Activated CD4-positive, alpha-beta memory T cell treated with anti-CD3 and anti-CD28 coated beads for 36 hours (primary cell): Measurements from ENCODE around the gene ALDOC. TPM values are rescaled to one million over a fixed set of nuclear protein-coding genes. Genes with fewer than 3 reads are reported as not detected.

Source experiments
- CTCF ChIA-PET: fragments of 350-600 bp; sonication (Branson Sonifier 250); formaldehyde crosslinking; loops from one replicate; lab custom pipeline; 2021; ENCODE audit warnings: antibody characterized with exemption, inconsistent platforms; lab: Charles Lee
- POLR2A ChIA-PET: fragments of 350-600 bp; sonication (Branson Sonifier 250); formaldehyde crosslinking; loops from one replicate; lab custom pipeline; 2021; ENCODE audit warnings: antibody characterized with exemption; lab: Charles Lee
- DNase-seq: peaks from one replicate; pipeline ENCODE4 v3.0.0-alpha.2; 2020
- H3K27ac Mint-ChIP-seq: one replicate; pipeline ENCODE4 v1.8.0; 2021; ENCODE audit warnings: mixed read lengths
- H3K27me3 Mint-ChIP-seq: one replicate; pipeline ENCODE4 v1.8.0; 2021; ENCODE audit warnings: mixed read lengths
- H3K36me3 Mint-ChIP-seq: one replicate; pipeline ENCODE4 v1.8.0; 2021; ENCODE audit warnings: mixed read lengths
- H3K4me1 Mint-ChIP-seq: one replicate; pipeline ENCODE4 v1.8.0; 2021; ENCODE audit warnings: low read depth, mixed read lengths
- H3K4me3 Mint-ChIP-seq: one replicate; pipeline ENCODE4 v1.8.0; 2021; ENCODE audit warnings: mild to moderate bottlenecking, mixed read lengths
- H3K9me3 Mint-ChIP-seq: one replicate; pipeline ENCODE4 v1.8.0; 2021; ENCODE audit warnings: mixed read lengths
- intact Hi-C: fragments of 100-400 bp; cut with micrococcal nuclease; formaldehyde crosslinking; loops from one replicate; pipeline ENCODE4 v1.15.1; 2023
- total RNA-seq, 2 experiments: library from RNA; stranded (reverse); gene quantifications; one replicate each; pipeline ENCODE4 v1.2.3, GENCODE V29; 2021

The ALDOC gene
- 10 to 100 TPM; 75.2 to 77.3 TPM for total RNA-seq

DNA sequence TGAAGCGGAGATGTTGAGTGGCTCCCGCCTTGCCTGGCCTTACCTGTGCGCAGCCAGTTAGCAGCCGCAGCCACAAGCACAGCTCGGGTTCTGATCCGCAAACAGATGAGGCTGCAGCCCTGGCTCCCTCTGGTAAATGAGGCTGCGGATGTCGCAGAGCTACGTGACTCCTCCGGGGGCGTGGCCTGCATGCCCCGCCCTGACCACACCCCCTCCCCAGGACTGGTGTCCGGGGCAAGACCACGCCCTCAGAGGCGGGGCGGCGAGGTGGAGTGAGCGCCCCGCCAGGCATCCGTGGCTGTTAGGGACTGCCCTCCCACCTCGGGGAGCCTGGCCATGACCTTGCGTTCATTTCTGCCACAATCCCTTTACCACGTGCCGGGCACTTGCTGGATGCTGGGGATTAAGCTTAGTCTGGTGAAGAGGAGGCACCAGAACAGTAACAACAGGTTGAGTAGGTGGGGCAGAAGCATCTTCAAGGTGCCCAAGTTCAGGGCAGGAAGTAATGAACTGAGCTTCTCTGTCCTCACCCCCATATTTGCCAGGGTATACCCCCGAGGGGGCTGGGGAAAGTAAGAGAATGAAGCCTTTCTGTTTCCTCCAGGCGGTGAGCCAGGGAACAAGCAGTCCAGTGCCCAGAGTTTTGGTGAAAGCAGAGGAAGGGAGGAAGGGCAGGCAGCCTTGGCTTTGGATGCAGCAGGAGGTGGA, at the start of gene ALDOC:
ALDOC (minus strand) TSS at position 138 of the 708 bp plus-strand sequence. CDS start 1,363 bp downstream, outside the sequence.
- Mint-ChIP-seq H3K36me3 (peaks cover 38% of the 10 kb centered on the region), H3K4me3 (peak within 1 kb of the TSS; percentile 78), H3K27ac (peak within 1 kb of the TSS; percentile 81), H3K9me3 (no peaks in the 10 kb centered on the region), H3K27me3 (no peaks in the 10 kb centered on the region), H3K4me1 (peaks cover 47% of the 10 kb centered on the region)
- DNase-seq = peak; percentile 98
- CTCF ChIA-PET = interaction anchor here (1.0 to 3.8 kb wide), 3 partner anchors 21 to 70 kb away, joined by 5 to 20 read pairs (median 7); no protein-coding TSS in a partner anchor
- POLR2A ChIA-PET = interaction anchor here (0.9 to 1.4 kb wide), 5 partner anchors 9 to 29 kb away, joined by 3 to 13 read pairs (median 4); partner anchors contain the start of gene SPAG5
- intact Hi-C loops = no loop called here

DNA sequence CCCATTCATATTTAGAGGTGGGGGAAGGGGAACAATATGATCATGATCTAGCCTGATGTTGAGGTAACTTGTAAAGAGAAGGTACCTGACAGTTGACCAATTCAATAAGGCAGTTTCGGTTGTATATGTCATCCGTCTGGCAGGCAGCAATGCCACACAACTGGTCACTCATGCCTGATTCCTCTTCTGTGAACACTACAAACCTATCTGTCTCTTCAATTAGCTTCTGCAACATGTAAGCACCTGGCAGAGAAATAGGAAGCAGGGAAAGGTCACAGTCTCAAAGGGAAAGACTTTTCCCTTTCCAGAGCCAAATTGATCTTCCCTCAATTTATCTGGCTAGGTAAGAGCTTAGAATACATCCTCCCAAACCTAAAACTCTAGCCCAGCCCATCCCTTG, 47.5 kb upstream of the ALDOC start:
- H3K9me3 Mint-ChIP-seq = no peaks in the 10 kb centered on the region
- intact Hi-C loops = no loop called here
- H3K4me1 Mint-ChIP-seq = peaks cover 16% of the 10 kb centered on the region
- H3K27ac Mint-ChIP-seq = no peak overlapping the region
- H3K36me3 Mint-ChIP-seq = peaks cover 44% of the 10 kb centered on the region
- ChIA-PET CTCF (interaction anchor here (1.0 kb wide), 1 partner anchor 23 kb away, joined by 5 read pairs; no protein-coding TSS in a partner anchor), POLR2A (no interaction called here)
- H3K4me3 Mint-ChIP-seq = no peak overlapping the region
- no peaks in the 10 kb centered on the region for H3K27me3 Mint-ChIP-seq
- DNase-seq = no peak

GRCh38 chr17:28623696-28624095, 47.0 kb upstream of the ALDOC start:
- H3K36me3 Mint-ChIP-seq = peaks cover 47% of the 10 kb centered on the region
- ChIA-PET CTCF (interaction anchor here (1.0 kb wide), 1 partner anchor 23 kb away, joined by 5 read pairs; no protein-coding TSS in a partner anchor), POLR2A (no interaction called here)
- intact Hi-C loops = no loop called here
- H3K27me3 Mint-ChIP-seq = no peaks in the 10 kb centered on the region
- peaks cover 16% of the 10 kb centered on the region for H3K4me1 Mint-ChIP-seq
- H3K9me3 Mint-ChIP-seq = no peaks in the 10 kb centered on the region
- no peak overlapping the region for H3K4me3 Mint-ChIP-seq
- DNase-seq = no peak
- no peak overlapping the region for H3K27ac Mint-ChIP-seq

- intact Hi-C loops = no loop called here
- Mint-ChIP-seq H3K27ac (no peak overlapping the region), H3K4me1 (peaks cover 13% of the 10 kb centered on the region), H3K4me3 (no peak overlapping the region), H3K36me3 (peaks cover 47% of the 10 kb centered on the region), H3K9me3 (no peaks in the 10 kb centered on the region), H3K27me3 (no peaks in the 10 kb centered on the region)
- ChIA-PET CTCF (no interaction called here), POLR2A (interaction anchor here (0.8 kb wide), 1 partner anchor 11 kb away, joined by 3 read pairs; no protein-coding TSS in a partner anchor)
- no peak for DNase-seq
These were observed 45.5 kb upstream of the ALDOC start for GRCh38 chr17:28622186-28622585.

DNA sequence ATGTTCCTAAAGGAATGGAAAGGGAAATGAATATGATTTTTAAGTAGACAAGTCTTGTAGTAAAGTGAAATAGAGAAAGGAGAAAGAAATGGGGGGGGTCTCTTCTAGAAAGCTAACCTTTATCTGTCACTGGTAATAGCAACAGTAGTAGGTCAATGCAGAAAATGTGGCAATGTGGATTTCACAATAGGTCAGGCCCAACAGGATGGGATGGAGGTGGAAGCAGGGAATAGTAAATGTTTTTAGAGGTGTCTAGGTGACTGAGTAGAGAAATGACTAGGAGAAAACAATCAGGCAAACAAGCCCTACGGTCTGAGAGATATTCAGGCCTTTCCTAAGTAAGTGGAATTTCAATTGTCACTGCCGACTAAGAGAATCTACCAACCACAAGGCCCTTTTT, 43.3 kb upstream of the ALDOC start:
- no peak for DNase-seq
- intact Hi-C loops = no loop called here
- H3K27ac Mint-ChIP-seq = no peak overlapping the region
- POLR2A ChIA-PET = interaction anchor here (0.9 kb wide), 1 partner anchor 15 kb away, joined by 3 read pairs; no protein-coding TSS in a partner anchor
- no peaks in the 10 kb centered on the region for H3K9me3 Mint-ChIP-seq
- peaks cover 49% of the 10 kb centered on the region for H3K36me3 Mint-ChIP-seq
- no peak overlapping the region for H3K4me3 Mint-ChIP-seq
- H3K27me3 Mint-ChIP-seq = no peaks in the 10 kb centered on the region
- H3K4me1 Mint-ChIP-seq = no peaks in the 10 kb centered on the region
- CTCF ChIA-PET = interaction anchor here (1.0 to 1.5 kb wide), 2 partner anchors 24 to 72 kb away, joined by 3 to 6 read pairs; no protein-coding TSS in a partner anchor

DNA sequence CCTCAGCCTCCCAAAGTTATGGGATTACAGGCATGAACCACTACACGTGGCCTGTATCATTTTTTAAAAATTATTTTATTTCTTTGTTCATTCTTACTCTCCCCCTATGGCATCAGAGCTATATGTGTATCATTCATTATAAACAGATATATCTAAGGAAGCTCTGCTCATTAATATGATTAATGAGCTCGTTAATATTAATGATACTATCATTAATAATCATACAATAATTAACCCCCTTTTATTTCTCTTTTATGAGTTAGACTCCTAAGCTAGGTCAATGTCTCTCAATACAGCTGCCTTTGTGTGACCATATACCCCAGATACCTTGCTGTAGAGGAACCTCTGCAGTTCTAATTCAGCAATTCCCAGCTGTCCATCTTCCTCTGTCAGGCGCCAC, 41.8 kb upstream of the ALDOC start:
- no peaks in the 10 kb centered on the region for H3K27me3 Mint-ChIP-seq
- ChIA-PET POLR2A (interaction anchor here (0.8 kb wide), 1 partner anchor 19 kb away, joined by 3 read pairs; no protein-coding TSS in a partner anchor), CTCF (interaction anchor here (0.9 to 1.6 kb wide), 4 partner anchors 26 to 123 kb away, joined by 3 to 6 read pairs (median 4); no protein-coding TSS in a partner anchor)
- H3K27ac Mint-ChIP-seq = no peak overlapping the region
- H3K36me3 Mint-ChIP-seq = peaks cover 56% of the 10 kb centered on the region
- peaks cover 5% of the 10 kb centered on the region for H3K4me1 Mint-ChIP-seq
- no peak for DNase-seq
- H3K4me3 Mint-ChIP-seq = no peak overlapping the region
- H3K9me3 Mint-ChIP-seq = no peaks in the 10 kb centered on the region
- intact Hi-C loops = no loop called here

- no peaks in the 10 kb centered on the region for H3K9me3 Mint-ChIP-seq
- no peak overlapping the region for H3K4me3 Mint-ChIP-seq
- ChIA-PET CTCF (interaction anchor here (1.1 to 1.3 kb wide), 2 partner anchors 14 to 29 kb away, joined by 3 read pairs; partner anchors contain the start of gene BLTP2), POLR2A (no interaction called here)
- no peak for DNase-seq
- H3K4me1 Mint-ChIP-seq = peaks cover 5% of the 10 kb centered on the region
- intact Hi-C loops = no loop called here
- H3K27ac Mint-ChIP-seq = no peak overlapping the region
- H3K36me3 Mint-ChIP-seq = peaks cover 44% of the 10 kb centered on the region
- H3K27me3 Mint-ChIP-seq = no peaks in the 10 kb centered on the region
These were observed 39.6 kb upstream of the ALDOC start for GRCh38 chr17:28616281-28616680.

- Mint-ChIP-seq H3K9me3 (no peaks in the 10 kb centered on the region), H3K27ac (no peak overlapping the region), H3K4me1 (peaks cover 5% of the 10 kb centered on the region), H3K4me3 (no peak overlapping the region), H3K36me3 (peaks cover 42% of the 10 kb centered on the region), H3K27me3 (no peaks in the 10 kb centered on the region)
- ChIA-PET CTCF (interaction anchor here (0.9 to 1.1 kb wide), 2 partner anchors 30 to 122 kb away, joined by 3 to 5 read pairs; partner anchors contain the start of gene BLTP2), POLR2A (no interaction called here)
- DNase-seq = no peak
- intact Hi-C loops = no loop called here
These were observed 38.7 kb upstream of the ALDOC start for GRCh38 chr17:28615260-28615940.

DNA sequence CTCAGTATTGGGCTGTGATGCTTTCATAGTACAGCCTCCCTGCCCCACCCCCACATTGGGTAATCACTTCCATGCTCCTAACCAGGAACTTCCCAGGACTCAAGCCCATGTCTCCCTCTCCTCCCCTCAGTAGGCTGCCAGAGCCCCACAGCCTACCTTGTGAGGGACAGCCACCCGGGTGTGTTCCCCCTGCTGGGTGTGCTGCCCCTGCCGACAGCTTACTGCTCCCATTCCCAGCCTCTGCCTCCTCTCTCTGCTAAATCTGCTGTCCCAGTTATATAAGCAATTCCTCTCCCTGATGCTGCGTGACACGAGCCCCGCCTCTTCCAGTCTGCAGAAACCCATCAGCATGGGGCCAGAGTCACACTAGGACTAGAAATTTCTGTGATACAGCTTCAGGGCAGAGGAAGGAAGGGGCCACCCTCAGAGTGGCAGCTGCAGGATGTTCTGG, 37.3 kb upstream of the ALDOC start, which contains the start of gene RSKR:
RSKR (minus strand) TSS at position 255 of the 451 bp plus-strand sequence; CDS start at position 231, 24 bp downstream.
- no peak within 1 kb of the TSS for H3K27ac Mint-ChIP-seq
- H3K36me3 Mint-ChIP-seq = peaks cover 36% of the 10 kb centered on the region
- ChIA-PET CTCF (interaction anchor here (0.5 to 2.0 kb wide), 9 partner anchors 14 to 120 kb away, joined by 3 to 16 read pairs (median 7); partner anchors contain the start of gene BLTP2), POLR2A (interaction anchor here (0.5 kb wide), 1 partner anchor 238 kb away, joined by 3 read pairs; no protein-coding TSS in a partner anchor)
- intact Hi-C loops = loop anchor here (2.0 to 5.0 kb wide), 2 partner anchors 67 to 119 kb away; no protein-coding TSS in a partner anchor
- DNase-seq = no peak
- H3K9me3 Mint-ChIP-seq = no peaks in the 10 kb centered on the region
- H3K27me3 Mint-ChIP-seq = no peaks in the 10 kb centered on the region
- H3K4me1 Mint-ChIP-seq = peaks cover 5% of the 10 kb centered on the region
- no peak within 1 kb of the TSS for H3K4me3 Mint-ChIP-seq

DNA sequence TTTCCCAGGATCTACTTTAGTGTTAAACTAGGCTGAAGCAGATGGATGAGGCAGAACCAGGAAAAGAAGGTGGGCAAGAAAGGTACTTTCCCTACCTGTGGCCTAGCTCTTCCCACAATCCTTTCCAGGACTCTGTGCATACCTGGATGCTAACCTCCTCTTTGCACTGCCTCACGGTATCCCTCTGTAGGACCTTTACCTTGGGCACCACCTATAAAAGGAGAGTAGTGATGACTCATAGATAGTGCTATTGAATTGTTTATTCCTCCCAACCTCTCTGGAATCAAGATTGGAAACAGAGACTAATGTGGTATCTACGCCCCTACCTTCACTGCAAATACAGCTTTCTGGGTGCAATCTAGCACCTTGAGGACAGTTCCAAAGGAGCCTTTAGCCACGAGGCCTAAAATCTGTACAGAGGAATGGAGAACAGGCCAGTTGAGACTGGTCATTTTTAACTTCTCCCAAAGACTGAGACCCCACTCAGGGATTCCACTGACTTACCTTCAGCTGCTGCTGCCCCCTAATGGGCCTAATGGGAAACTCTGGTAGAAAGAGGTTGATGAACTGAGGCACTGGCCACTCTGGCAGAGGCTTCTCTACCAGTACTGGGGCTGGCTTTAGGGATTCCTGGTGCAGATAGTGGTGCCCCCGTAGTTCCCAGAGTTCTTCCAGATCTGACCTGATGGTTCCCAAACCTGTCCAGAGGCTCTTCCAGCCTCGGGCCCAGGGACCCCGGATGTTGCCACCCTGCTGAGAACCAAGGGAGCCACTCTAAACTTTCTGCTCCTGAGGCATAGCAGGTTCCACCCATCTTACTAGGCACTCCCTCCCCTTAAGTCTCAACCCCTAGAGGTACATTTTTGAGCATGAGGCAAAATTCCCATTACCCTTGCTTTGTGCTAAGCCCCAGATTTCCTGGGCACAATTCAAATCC, 36.5 kb upstream of the ALDOC start:
- POLR2A ChIA-PET = interaction anchor here (0.5 to 1.6 kb wide), 2 partner anchors 42 to 239 kb away, joined by 3 to 5 read pairs; partner anchors contain the start of gene PIGS
- intact Hi-C loops = loop anchor here (2.0 to 5.0 kb wide), 2 partner anchors 66 to 118 kb away; no protein-coding TSS in a partner anchor
- peaks cover 33% of the 10 kb centered on the region for H3K36me3 Mint-ChIP-seq
- H3K4me1 Mint-ChIP-seq = peaks cover 5% of the 10 kb centered on the region
- H3K27ac Mint-ChIP-seq = no peak overlapping the region
- H3K9me3 Mint-ChIP-seq = no peaks in the 10 kb centered on the region
- no peak overlapping the region for H3K4me3 Mint-ChIP-seq
- CTCF ChIA-PET = interaction anchor here (0.5 to 2.0 kb wide), 18 partner anchors 13 to 275 kb away, joined by 3 to 16 read pairs (median 4); partner anchors contain the start of gene BLTP2
- peak; percentile 32 for DNase-seq
- no peaks in the 10 kb centered on the region for H3K27me3 Mint-ChIP-seq
